HuH-7 (cell line): ENCODE data around the gene TRIM46.
A peak's percentile ranks its signal among the peaks of the same experiment; 100 is the strongest.
"Not testable (repeated sequence)": the region's sequence is repeated elsewhere in the genome, so short reads cannot be mapped to it uniquely, and the experiment has no call there.

Source experiments
- DNase-seq: peaks from one replicate; pipeline ENCODE4 v3.0.0; 2011; ENCODE audit warnings: low spot score

Gene TRIM46

GRCh38 chr1:155139895-155140629, 33.6 kb upstream of the TRIM46 start, which contains the start of gene DPM3:
TSS of gene DPM3 (minus strand) at chr1:155140531. CDS start at chr1:155140240, 291 bp downstream.
- peak; percentile 91 for DNase-seq

- no peak for DNase-seq
Measured at GRCh38 chr1:155140630-155140953, 33.1 kb upstream of the TRIM46 start.

- no peak for DNase-seq
Measured at GRCh38 chr1:155141749-155142148, 31.9 kb upstream of the TRIM46 start.

GRCh38 chr1:155145491-155145890, 28.2 kb upstream of the TRIM46 start:
- no peak for DNase-seq

GRCh38 chr1:155155996-155156643, 17.5 kb upstream of the TRIM46 start:
- not testable (repeated sequence) for DNase-seq

GRCh38 chr1:155158991-155159390, 14.7 kb upstream of the TRIM46 start:
- DNase-seq, result no peak

GRCh38 chr1:155160128-155160527, 13.5 kb upstream of the TRIM46 start:
- DNase-seq, result no peak

- not testable (repeated sequence) for DNase-seq
Measured at GRCh38 chr1:155162631-155163030, 11.0 kb upstream of the TRIM46 start.

GRCh38 chr1:155163785-155164184, 9.9 kb upstream of the TRIM46 start:
- not testable (repeated sequence) for DNase-seq

- not testable (repeated sequence) for DNase-seq
Measured at GRCh38 chr1:155164625-155165024, 9.0 kb upstream of the TRIM46 start.

GRCh38 chr1:155166051-155166470, 7.6 kb upstream of the TRIM46 start:
- DNase-seq, result no peak

GRCh38 chr1:155166471-155167165, 7.0 kb upstream of the TRIM46 start:
- DNase-seq, result no peak

GRCh38 chr1:155167166-155168104, 6.2 kb upstream of the TRIM46 start:
- peak; percentile 96 for DNase-seq

- not testable (repeated sequence) for DNase-seq
Measured at GRCh38 chr1:155168105-155168445, 5.6 kb upstream of the TRIM46 start.

GRCh38 chr1:155168456-155169210, 5.0 kb upstream of the TRIM46 start:
- DNase-seq, result no peak

- no peak for DNase-seq
Measured at GRCh38 chr1:155169541-155169940, 4.1 kb upstream of the TRIM46 start.

GRCh38 chr1:155170101-155170785, 3.4 kb upstream of the TRIM46 start:
- DNase-seq, result no peak

- DNase-seq, result no peak
Measured at GRCh38 chr1:155170806-155171205, 2.8 kb upstream of the TRIM46 start.

- no peak for DNase-seq
Measured at GRCh38 chr1:155171836-155172731, 1.6 kb upstream of the TRIM46 start.
